Calu3 (cell line): ENCODE results near the gene UIMC1. TPM values are rescaled to one million over a fixed set of nuclear protein-coding genes. Genes with fewer than 3 reads are reported as not detected.

ENCODE experiments used
- BruUV-seq: library from RNA; stranded (reverse); fragments of 400-500 nt; replicated peaks from 2 replicates; lab custom pipeline; 2021; lab: Mats Ljungman, UMichigan
- CTCF ChIA-PET: fragments of 300-600 bp; sonication (Branson Sonifier 250); formaldehyde crosslinking; loops from one replicate; lab custom pipeline; 2022; ENCODE audit warnings: antibody characterized with exemption; lab: Charles Lee
- DNase-seq: peaks from one replicate; pipeline ENCODE4 v3.0.0; 2022
- H3K27ac Mint-ChIP-seq: one replicate; pipeline ENCODE4 v1.8.0; 2022; ENCODE audit warnings: mixed read lengths; ENCODE audit not compliant: unreplicated experiment
- H3K27me3 Mint-ChIP-seq: one replicate; pipeline ENCODE4 v1.8.0; 2022; ENCODE audit warnings: mixed read lengths; ENCODE audit not compliant: unreplicated experiment
- H3K36me3 Mint-ChIP-seq: one replicate; pipeline ENCODE4 v1.8.0; 2022; ENCODE audit warnings: mild to moderate bottlenecking, moderate library complexity, mixed read lengths; ENCODE audit not compliant: insufficient read depth, unreplicated experiment
- H3K4me1 Mint-ChIP-seq: one replicate; pipeline ENCODE4 v1.8.0; 2022; ENCODE audit warnings: mild to moderate bottlenecking, low read depth, mixed read lengths; ENCODE audit not compliant: unreplicated experiment
- H3K4me3 Mint-ChIP-seq: one replicate; pipeline ENCODE4 v1.8.0; 2022; ENCODE audit warnings: mild to moderate bottlenecking, low read depth, moderate library complexity, mixed read lengths; ENCODE audit not compliant: unreplicated experiment
- H3K9me3 Mint-ChIP-seq: one replicate; pipeline ENCODE4 v1.8.0; 2022; ENCODE audit warnings: low read depth, mixed read lengths; ENCODE audit not compliant: unreplicated experiment
- CTCF ChIP-seq: fragments of 200-600 bp; IDR thresholded peaks from one replicate; pipeline ENCODE4 v1.8.0; 2022; ENCODE audit warnings: antibody characterized with exemption; ENCODE audit not compliant: unreplicated experiment
- intact Hi-C: fragments of 100-400 bp; cut with micrococcal nuclease; formaldehyde crosslinking; loops from one replicate; pipeline ENCODE4 v1.10.0; 2022; ENCODE audit not compliant: unreplicated experiment
- total RNA-seq: library from RNA; stranded (reverse); gene quantifications from 2 replicates; pipeline ENCODE4 v1.2.3, GENCODE V29; 2022

UIMC1 gene
- total RNA-seq, 1 experiment from 2014 or later: 51.3 TPM

- H3K4me3 Mint-ChIP-seq: no peak overlapping the region
- peaks cover 7% of the 10 kb centered on the region for H3K4me1 Mint-ChIP-seq
- peaks cover 33% of the 10 kb centered on the region for H3K27me3 Mint-ChIP-seq
- CTCF ChIA-PET: interaction anchor here (1.2 kb wide), 1 partner anchor 10 kb away, joined by 4 read pairs; no protein-coding TSS in a partner anchor
- TF ChIP-seq CTCF: no peak
- H3K27ac Mint-ChIP-seq: no peak overlapping the region
- no TSS peak for BruUV-seq
- H3K9me3 Mint-ChIP-seq: no peaks in the 10 kb centered on the region
- intact Hi-C loops: no loop called here
- no peak for DNase-seq
- H3K36me3 Mint-ChIP-seq: no peaks in the 10 kb centered on the region
These were observed 110.7 kb downstream of the UIMC1 start for GRCh38 chr5:176895831-176896230.

GRCh38 chr5:176894298-176894697, 112.3 kb downstream of the UIMC1 start:
- intact Hi-C loops: no loop called here

GRCh38 chr5:176892663-176893062, 113.9 kb downstream of the UIMC1 start:
- H3K27ac Mint-ChIP-seq: no peak overlapping the region
- H3K4me1 Mint-ChIP-seq: no peaks in the 10 kb centered on the region
- no peak for TF ChIP-seq CTCF
- CTCF ChIA-PET: no interaction called here
- H3K4me3 Mint-ChIP-seq: no peak overlapping the region
- BruUV-seq: no TSS peak
- intact Hi-C loops: no loop called here
- no peaks in the 10 kb centered on the region for H3K36me3 Mint-ChIP-seq
- no peak for DNase-seq
- no peaks in the 10 kb centered on the region for H3K9me3 Mint-ChIP-seq
- H3K27me3 Mint-ChIP-seq: peaks cover 46% of the 10 kb centered on the region

More at GRCh38 chr5:176894298-176894697, 112.3 kb downstream of the UIMC1 start:
- no peak for DNase-seq
- no peak overlapping the region for H3K4me3 Mint-ChIP-seq
- H3K36me3 Mint-ChIP-seq: no peaks in the 10 kb centered on the region
- no TSS peak for BruUV-seq
- no peaks in the 10 kb centered on the region for H3K9me3 Mint-ChIP-seq
- no peak overlapping the region for H3K27ac Mint-ChIP-seq
- CTCF ChIA-PET: no interaction called here
- no peak for TF ChIP-seq CTCF
- H3K4me1 Mint-ChIP-seq: peaks cover under 1% of the 10 kb centered on the region
- peaks cover 46% of the 10 kb centered on the region for H3K27me3 Mint-ChIP-seq

DNA sequence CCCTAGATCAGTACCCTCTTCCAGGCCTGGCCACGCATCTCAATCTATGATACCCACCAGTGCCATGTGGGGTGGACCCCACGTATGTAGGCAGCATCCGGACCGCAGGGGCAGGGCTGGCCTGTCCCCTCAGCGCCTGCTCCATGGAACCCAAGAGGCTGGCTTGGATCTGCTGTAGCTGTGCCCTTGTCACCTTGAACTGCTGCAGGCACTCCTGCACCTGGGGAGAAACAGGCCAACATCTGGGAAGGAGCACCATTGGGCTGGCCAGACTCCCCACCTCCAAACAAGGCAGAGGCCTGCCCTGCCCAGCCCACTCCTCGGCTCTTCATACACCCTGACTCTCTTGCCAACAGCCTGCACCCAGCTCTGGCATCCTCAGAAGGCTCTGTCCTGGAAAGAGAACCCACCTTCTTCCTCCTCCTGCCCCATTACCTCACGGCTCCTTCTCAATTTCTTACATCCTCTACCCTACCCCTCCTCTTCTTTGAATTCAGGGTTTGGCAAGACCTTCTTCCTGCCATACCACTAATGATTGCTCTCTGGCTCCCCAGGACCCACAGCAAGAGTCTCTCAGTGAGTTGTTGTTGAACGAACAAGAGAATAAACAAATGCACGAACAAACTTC, 115.1 kb downstream of the UIMC1 start:
- H3K27me3 Mint-ChIP-seq: peaks cover 46% of the 10 kb centered on the region
- H3K4me1 Mint-ChIP-seq: no peaks in the 10 kb centered on the region
- no TSS peak for BruUV-seq
- no peaks in the 10 kb centered on the region for H3K36me3 Mint-ChIP-seq
- TF ChIP-seq CTCF: no peak
- H3K27ac Mint-ChIP-seq: no peak overlapping the region
- DNase-seq: no peak
- H3K9me3 Mint-ChIP-seq: no peaks in the 10 kb centered on the region
- H3K4me3 Mint-ChIP-seq: no peak overlapping the region
- CTCF ChIA-PET: no interaction called here
- intact Hi-C loops: no loop called here
